NCI-H1694 treated with DMSO at 0.1 percent for 48 hours (cell line): Measurements from ENCODE around the gene TRAF5.

Experiments
- DNase-seq: peaks from one replicate; lab custom pipeline; 2025; lab: John Stamatoyannopoulos, UW

The TRAF5 gene

GRCh38 chr1:211328084-211328694 is 1.6 kb downstream of the TRAF5 start:
- DNase-seq: peak; percentile 23

GRCh38 chr1:211328866-211329475 is 2.3 kb downstream of the TRAF5 start:
- peak; percentile 87 for DNase-seq

GRCh38 chr1:211329764-211330201 is 3.1 kb downstream of the TRAF5 start:
- DNase-seq: no peak

GRCh38 chr1:211330282-211330936 is 3.8 kb downstream of the TRAF5 start:
- DNase-seq: no peak

GRCh38 chr1:211331011-211331709 is 4.5 kb downstream of the TRAF5 start:
- no peak for DNase-seq

GRCh38 chr1:211332036-211332616 is 5.5 kb downstream of the TRAF5 start:
- no peak for DNase-seq

- no peak for DNase-seq
Observed at GRCh38 chr1:211332830-211333229, 6.2 kb downstream of the TRAF5 start.

GRCh38 chr1:211333906-211334305 is 7.3 kb downstream of the TRAF5 start:
- DNase-seq: no peak

- DNase-seq: no peak
Observed at GRCh38 chr1:211334986-211335385, 8.4 kb downstream of the TRAF5 start.

- DNase-seq: no peak
Observed at GRCh38 chr1:211335522-211336157, 9.0 kb downstream of the TRAF5 start.

- no peak for DNase-seq
Observed at GRCh38 chr1:211336161-211336560, 9.5 kb downstream of the TRAF5 start.

GRCh38 chr1:211336775-211337174 is 10.1 kb downstream of the TRAF5 start:
- no peak for DNase-seq

GRCh38 chr1:211337430-211338223 is 11.0 kb downstream of the TRAF5 start:
- no peak for DNase-seq

- no peak for DNase-seq
Observed at GRCh38 chr1:211338224-211338620, 11.6 kb downstream of the TRAF5 start.

GRCh38 chr1:211339631-211340041 is 13.0 kb downstream of the TRAF5 start:
- no peak for DNase-seq

GRCh38 chr1:211340622-211341507 is 14.2 kb downstream of the TRAF5 start:
- no peak for DNase-seq

GRCh38 chr1:211341999-211342398 is 15.4 kb downstream of the TRAF5 start:
- no peak for DNase-seq

- DNase-seq: no peak
Observed at GRCh38 chr1:211343607-211344006, 17.0 kb downstream of the TRAF5 start.

GRCh38 chr1:211344152-211344618 is 17.6 kb downstream of the TRAF5 start:
- no peak for DNase-seq

GRCh38 chr1:211345719-211346118 is 19.1 kb downstream of the TRAF5 start:
- no peak for DNase-seq
